NCI-H2196 (cell line): ENCODE data around the gene NR2F6.
A peak's percentile ranks its signal among the peaks of the same experiment; 100 is the strongest.
"Not testable (repeated sequence)": the region's sequence is repeated elsewhere in the genome, so short reads cannot be mapped to it uniquely, and the experiment has no call there.

Source experiments
- DNase-seq: peaks from one replicate; lab custom pipeline; 2025; ENCODE audit not compliant: unreplicated experiment; lab: John Stamatoyannopoulos, UW

The NR2F6 gene

GRCh38 chr19:17245535-17245984 lies at the start of gene NR2F6:
NR2F6 (minus strand) TSS chr19:17245919; CDS start chr19:17245220, 699 bp downstream.
- DNase-seq = no peak

- peak; percentile 18 for DNase-seq
Observed at GRCh38 chr19:17294051-17294891, 48.6 kb upstream of the NR2F6 start.

- no peak for DNase-seq
Observed at GRCh38 chr19:17293605-17294004, 47.9 kb upstream of the NR2F6 start.

GRCh38 chr19:17292301-17293074 lies 46.8 kb upstream of the NR2F6 start:
- peak; percentile 28 for DNase-seq

GRCh38 chr19:17289489-17289888 lies 43.8 kb upstream of the NR2F6 start:
- DNase-seq = no peak

GRCh38 chr19:17286752-17287151 lies 41.0 kb upstream of the NR2F6 start:
- DNase-seq = no peak

- DNase-seq = no peak
Observed at GRCh38 chr19:17286263-17286662, 40.5 kb upstream of the NR2F6 start.

GRCh38 chr19:17285415-17286135 lies 39.9 kb upstream of the NR2F6 start:
- DNase-seq = no peak

- no peak for DNase-seq
Observed at GRCh38 chr19:17283504-17283996, 37.8 kb upstream of the NR2F6 start.

GRCh38 chr19:17282488-17283125 lies 36.9 kb upstream of the NR2F6 start:
- DNase-seq = peak; percentile 90

GRCh38 chr19:17281391-17282304 lies 35.9 kb upstream of the NR2F6 start, which contains the start of gene ANKLE1:
ANKLE1 (plus strand) TSS chr19:17281901; CDS start chr19:17281921, 20 bp downstream.
- peak; percentile 25 for DNase-seq

GRCh38 chr19:17279436-17279835 lies 33.7 kb upstream of the NR2F6 start:
- DNase-seq = no peak

- DNase-seq = no peak
Observed at GRCh38 chr19:17275441-17276175, 29.9 kb upstream of the NR2F6 start.

GRCh38 chr19:17274892-17275291 lies 29.2 kb upstream of the NR2F6 start:
- DNase-seq = not testable (repeated sequence)

GRCh38 chr19:17268754-17269153 lies 23.0 kb upstream of the NR2F6 start:
- DNase-seq = no peak

- DNase-seq = peak; percentile 99
Observed at GRCh38 chr19:17266975-17267788, 21.5 kb upstream of the NR2F6 start, which contains the start of gene BABAM1. BABAM1 (plus strand) TSS chr19:17267443; CDS start chr19:17268807, 1,364 bp downstream.

GRCh38 chr19:17266589-17266974 lies 20.9 kb upstream of the NR2F6 start:
- DNase-seq = no peak

GRCh38 chr19:17266026-17266425 lies 20.3 kb upstream of the NR2F6 start:
- no peak for DNase-seq
